ENCODE results near the gene TASOR. TPM values are rescaled to one million over a fixed set of nuclear protein-coding genes. Genes with fewer than 3 reads are reported as not detected.

TASOR gene
- total RNA-seq, 1 experiment from 2014 or later: 40.2 TPM

DNA sequence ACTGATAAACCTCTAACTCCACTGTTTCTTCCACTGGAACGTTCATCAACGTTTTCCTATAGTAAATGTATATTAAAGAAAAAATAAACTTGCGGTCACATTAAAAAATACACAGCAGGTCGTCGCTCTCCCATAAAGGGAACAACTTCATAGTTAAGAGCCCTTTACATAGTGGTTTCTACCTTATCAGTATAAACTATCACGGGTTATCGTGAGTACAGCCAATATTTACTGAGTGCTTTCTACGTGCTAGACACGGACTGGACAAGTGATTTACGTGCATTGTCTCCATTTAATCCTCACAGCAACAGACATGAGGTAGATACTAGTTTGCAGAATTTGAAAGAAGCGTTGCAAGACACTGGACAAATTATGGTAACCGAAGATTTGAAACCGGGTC, 964 bp upstream of the TASOR start (continued):
- TF ChIP-seq TEAD1 (CRISPR knock-in tag; IDR thresholded peaks at IDR 0.05) (no peak), ZNF138 (CRISPR knock-in tag; conservative IDR thresholded peaks at IDR 0.05) (no peak), KAT7 (CRISPR knock-in tag; IDR thresholded peaks at IDR 0.05; ENCODE audit: borderline replicate concordance) (no peak)
- TF ChIP-seq, protein P1, sequence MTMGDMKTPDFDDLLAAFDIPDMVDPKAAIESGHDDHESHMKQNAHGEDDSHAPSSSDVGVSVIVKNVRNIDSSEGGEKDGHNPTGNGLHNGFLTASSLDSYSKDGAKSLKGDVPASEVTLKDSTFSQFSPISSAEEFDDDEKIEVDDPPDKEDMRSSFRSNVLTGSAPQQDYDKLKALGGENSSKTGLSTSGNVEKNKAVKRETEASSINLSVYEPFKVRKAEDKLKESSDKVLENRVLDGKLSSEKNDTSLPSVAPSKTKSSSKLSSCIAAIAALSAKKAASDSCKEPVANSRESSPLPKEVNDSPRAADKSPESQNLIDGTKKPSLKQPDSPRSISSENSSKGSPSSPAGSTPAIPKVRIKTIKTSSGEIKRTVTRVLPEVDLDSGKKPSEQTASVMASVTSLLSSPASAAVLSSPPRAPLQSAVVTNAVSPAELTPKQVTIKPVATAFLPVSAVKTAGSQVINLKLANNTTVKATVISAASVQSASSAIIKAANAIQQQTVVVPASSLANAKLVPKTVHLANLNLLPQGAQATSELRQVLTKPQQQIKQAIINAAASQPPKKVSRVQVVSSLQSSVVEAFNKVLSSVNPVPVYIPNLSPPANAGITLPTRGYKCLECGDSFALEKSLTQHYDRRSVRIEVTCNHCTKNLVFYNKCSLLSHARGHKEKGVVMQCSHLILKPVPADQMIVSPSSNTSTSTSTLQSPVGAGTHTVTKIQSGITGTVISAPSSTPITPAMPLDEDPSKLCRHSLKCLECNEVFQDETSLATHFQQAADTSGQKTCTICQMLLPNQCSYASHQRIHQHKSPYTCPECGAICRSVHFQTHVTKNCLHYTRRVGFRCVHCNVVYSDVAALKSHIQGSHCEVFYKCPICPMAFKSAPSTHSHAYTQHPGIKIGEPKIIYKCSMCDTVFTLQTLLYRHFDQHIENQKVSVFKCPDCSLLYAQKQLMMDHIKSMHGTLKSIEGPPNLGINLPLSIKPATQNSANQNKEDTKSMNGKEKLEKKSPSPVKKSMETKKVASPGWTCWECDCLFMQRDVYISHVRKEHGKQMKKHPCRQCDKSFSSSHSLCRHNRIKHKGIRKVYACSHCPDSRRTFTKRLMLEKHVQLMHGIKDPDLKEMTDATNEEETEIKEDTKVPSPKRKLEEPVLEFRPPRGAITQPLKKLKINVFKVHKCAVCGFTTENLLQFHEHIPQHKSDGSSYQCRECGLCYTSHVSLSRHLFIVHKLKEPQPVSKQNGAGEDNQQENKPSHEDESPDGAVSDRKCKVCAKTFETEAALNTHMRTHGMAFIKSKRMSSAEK (CRISPR knock-in tag; IDR thresholded peaks at IDR 0.05; ENCODE audit: borderline replicate concordance): no peak

GRCh38 chr3:56682462-56683121, 473 bp downstream of the TASOR start:
- Mint-ChIP-seq H3K4me1 (peaks cover 38% of the 10 kb centered on the region), H3K9me3 (peaks cover 12% of the 10 kb centered on the region), H3K4me3 (peak overlapping the region; percentile 84), H3K27me3 (ENCODE audit: low read depth) (peaks cover 42% of the 10 kb centered on the region), H3K36me3 (peaks cover 18% of the 10 kb centered on the region), H3K27ac (peak overlapping the region; percentile 78)
- TF ChIP-seq FOXP4 (CRISPR knock-in tag; IDR thresholded peaks at IDR 0.05): peak; percentile 44; the same call in 1 of the 2 replicates
- 0 out of 2 replicates have a peak, but pooled peaks have one; percentile 29 for TF ChIP-seq FOXK1 (CRISPR knock-in tag; IDR thresholded peaks at IDR 0.05)
- no peak for TF ChIP-seq TP53 (CRISPR knock-in tag; IDR thresholded peaks at IDR 0.05)
- peak; percentile 76; the same call in 1 of the 2 replicates for TF ChIP-seq SMAD4 (CRISPR knock-in tag; IDR thresholded peaks at IDR 0.05)
- peak; percentile 23; the same call in 1 of the 2 replicates for TF ChIP-seq ZNF671 (CRISPR knock-in tag; IDR thresholded peaks at IDR 0.05)
- TF ChIP-seq RORB (CRISPR knock-in tag; IDR thresholded peaks at IDR 0.05): no peak
- TF ChIP-seq TEAD1 (CRISPR knock-in tag; IDR thresholded peaks at IDR 0.05): 0 out of 2 replicates have a peak, but pooled peaks have one; percentile 20
- TF ChIP-seq, protein P2, sequence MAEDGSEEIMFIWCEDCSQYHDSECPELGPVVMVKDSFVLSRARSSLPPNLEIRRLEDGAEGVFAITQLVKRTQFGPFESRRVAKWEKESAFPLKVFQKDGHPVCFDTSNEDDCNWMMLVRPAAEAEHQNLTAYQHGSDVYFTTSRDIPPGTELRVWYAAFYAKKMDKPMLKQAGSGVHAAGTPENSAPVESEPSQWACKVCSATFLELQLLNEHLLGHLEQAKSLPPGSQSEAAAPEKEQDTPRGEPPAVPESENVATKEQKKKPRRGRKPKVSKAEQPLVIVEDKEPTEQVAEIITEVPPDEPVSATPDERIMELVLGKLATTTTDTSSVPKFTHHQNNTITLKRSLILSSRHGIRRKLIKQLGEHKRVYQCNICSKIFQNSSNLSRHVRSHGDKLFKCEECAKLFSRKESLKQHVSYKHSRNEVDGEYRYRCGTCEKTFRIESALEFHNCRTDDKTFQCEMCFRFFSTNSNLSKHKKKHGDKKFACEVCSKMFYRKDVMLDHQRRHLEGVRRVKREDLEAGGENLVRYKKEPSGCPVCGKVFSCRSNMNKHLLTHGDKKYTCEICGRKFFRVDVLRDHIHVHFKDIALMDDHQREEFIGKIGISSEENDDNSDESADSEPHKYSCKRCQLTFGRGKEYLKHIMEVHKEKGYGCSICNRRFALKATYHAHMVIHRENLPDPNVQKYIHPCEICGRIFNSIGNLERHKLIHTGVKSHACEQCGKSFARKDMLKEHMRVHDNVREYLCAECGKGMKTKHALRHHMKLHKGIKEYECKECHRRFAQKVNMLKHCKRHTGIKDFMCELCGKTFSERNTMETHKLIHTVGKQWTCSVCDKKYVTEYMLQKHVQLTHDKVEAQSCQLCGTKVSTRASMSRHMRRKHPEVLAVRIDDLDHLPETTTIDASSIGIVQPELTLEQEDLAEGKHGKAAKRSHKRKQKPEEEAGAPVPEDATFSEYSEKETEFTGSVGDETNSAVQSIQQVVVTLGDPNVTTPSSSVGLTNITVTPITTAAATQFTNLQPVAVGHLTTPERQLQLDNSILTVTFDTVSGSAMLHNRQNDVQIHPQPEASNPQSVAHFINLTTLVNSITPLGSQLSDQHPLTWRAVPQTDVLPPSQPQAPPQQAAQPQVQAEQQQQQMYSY (CRISPR knock-in tag; IDR thresholded peaks at IDR 0.05): 0 out of 2 replicates have a peak, but pooled peaks have one; percentile 9
- TF ChIP-seq TEAD4 (CRISPR knock-in tag; IDR thresholded peaks at IDR 0.05): 0 out of 2 replicates have a peak, but pooled peaks have one; percentile 14
- peak; percentile 13; the same call in 1 of the 2 replicates for TF ChIP-seq FOXP1 (CRISPR knock-in tag; IDR thresholded peaks at IDR 0.05; ENCODE audit: borderline replicate concordance)
- peak; percentile 73; the same call in 1 of the 2 replicates for TF ChIP-seq ZNF263 (CRISPR knock-in tag; IDR thresholded peaks at IDR 0.05; ENCODE audit: low read depth)
- TF ChIP-seq ZNF121 (CRISPR knock-in tag; IDR thresholded peaks at IDR 0.05): no peak
- TF ChIP-seq ZNF416 (CRISPR knock-in tag; IDR thresholded peaks at IDR 0.05): 0 out of 2 replicates have a peak, but pooled peaks have one; percentile 13
- 0 out of 2 replicates have a peak, but pooled peaks have one; percentile 11 for TF ChIP-seq JUN (CRISPR knock-in tag; IDR thresholded peaks at IDR 0.05)
- no peak for TF ChIP-seq NR2C2 (CRISPR knock-in tag; IDR thresholded peaks at IDR 0.05)
- peak; percentile 65; the same call in 1 of the 2 replicates for TF ChIP-seq ARID4B (CRISPR knock-in tag; IDR thresholded peaks at IDR 0.05; ENCODE audit: borderline replicate concordance)
- peak; percentile 51; the same call in 1 of the 2 replicates for TF ChIP-seq USF1 (CRISPR knock-in tag; IDR thresholded peaks at IDR 0.05)
- peak; percentile 72 for DNase-seq (ENCODE audit: low spot score)
- ChIA-PET CTCF (interaction anchor here (1.0 to 2.0 kb wide), 5 partner anchors 18 to 306 kb away, joined by 4 to 10 read pairs (median 7); partner anchors contain the start of gene ARHGEF3), POLR2A (interaction anchor here (0.6 kb wide), 1 partner anchor 8 kb away, joined by 6 read pairs; no protein-coding TSS in a partner anchor)
- peak; percentile 72 for ATAC-seq

All from WTC11 (cell line).